HepG2 (cell line): Measurements from ENCODE around the gene DCTN2. TPM values are rescaled to one million over a fixed set of nuclear protein-coding genes. Genes with fewer than 3 reads are reported as not detected.

Source experiments
- ATAC-seq: fragments of 200-7000 bp; cut with Tn5 transposase; 3 replicates; pipeline ENCODE4 v1.9.1; 2020; ENCODE audit warnings: mild to moderate bottlenecking, moderate library complexity
- BruUV-seq: library from RNA; stranded (reverse); fragments of 400-500 nt; replicated peaks from 2 replicates; lab custom pipeline; 2021; lab: Mats Ljungman, UMichigan
- CTCF ChIA-PET: fragments of 300-600 bp; formaldehyde crosslinking; extraction: SDS; loops from one replicate; lab custom pipeline; 2021; ENCODE audit warnings: low total read pairs, inconsistent platforms, low intra/inter-chr PET ratio; lab: Yijun Ruan, JAX
- POLR2A ChIA-PET: fragments of 350-600 bp; sonication (Branson Sonifier 250); formaldehyde crosslinking; loops from one replicate; lab custom pipeline; 2020; ENCODE audit warnings: antibody characterized with exemption, inconsistent platforms; lab: Yijun Ruan, JAX
- DNase-seq: peaks from one replicate; pipeline ENCODE4 v3.0.0-alpha.2; 2015; ENCODE audit warnings: low spot score
- FAIRE-seq: peaks from 3 replicates; lab custom pipeline; 2011; peaks lifted over from hg19 to GRCh38; lab: Jason Lieb, UNC
- H2AFZ ChIP-seq: one replicate; pipeline ENCODE4 v1.6.1; 2011; ENCODE audit warnings: low read length, inconsistent platforms
- H3K27ac ChIP-seq: fragments of 300-600 bp; 3 replicates; pipeline ENCODE4 v1.8.0; 2011; ENCODE audit warnings: mixed run types, mild to moderate bottlenecking, mixed read lengths, low read length, inconsistent platforms; ENCODE audit not compliant: insufficient read depth; ENCODE audit errors: extremely low read length
- H3K27me3 ChIP-seq, 2 experiments: fragments of 200-600 bp in 1 of 2; 2 replicates in 1 of 2; 3 replicates in 1 of 2; pipeline versions ENCODE4 v1.6.0 to v1.8.0; 2011; ENCODE audit warnings: low read length in 2 of 2, mild to moderate bottlenecking in 2 of 2, moderate library complexity in 2 of 2, inconsistent platforms in 1 of 2; ENCODE audit not compliant: insufficient read depth in 2 of 2, control insufficient read depth in 1 of 2
- H3K36me3 ChIP-seq, 2 experiments: fragments of 200-600 bp in 1 of 2; replicated peaks in 1 of 2; 2 replicates in 1 of 2; 3 replicates in 1 of 2; pipeline versions ENCODE4 v1.5.1 to v1.8.0; 2011; ENCODE audit warnings: low read length in 2 of 2, inconsistent platforms in 1 of 2; ENCODE audit not compliant: insufficient read depth in 2 of 2, control insufficient read depth in 1 of 2
- H3K4me1 ChIP-seq: 2 replicates; pipeline ENCODE4 v1.5.1; 2012; ENCODE audit warnings: low read length, inconsistent platforms; ENCODE audit not compliant: insufficient read depth
- H3K4me2 ChIP-seq: 2 replicates; pipeline ENCODE4 v1.6.0; 2011; ENCODE audit warnings: low read depth, low read length, inconsistent platforms
- H3K4me3 ChIP-seq, 3 experiments: fragments of 200-600 bp in 1 of 3; sonication (generic), shearing (Covaris generic) in 1 of 3; replicated peaks in 1 of 3; 2 replicates each; pipeline ENCODE4 v1.5.1; 2011 to 2016; ENCODE audit warnings: low read length in 3 of 3, inconsistent platforms in 2 of 3, low read depth in 2 of 3, mild to moderate bottlenecking in 2 of 3, control low read depth in 1 of 3, mixed read lengths in 1 of 3; ENCODE audit not compliant: insufficient read depth in 1 of 3
- H3K79me2 ChIP-seq: one replicate; pipeline ENCODE4 v1.6.1; 2011; ENCODE audit warnings: low read length, inconsistent platforms; ENCODE audit not compliant: insufficient read depth
- H3K9ac ChIP-seq: 2 replicates; pipeline ENCODE4 v1.6.0; 2011; ENCODE audit warnings: mild to moderate bottlenecking, low read depth, low read length, inconsistent platforms; ENCODE audit not compliant: insufficient read depth
- H3K9me3 ChIP-seq: 2 replicates; pipeline ENCODE4 v1.5.1; 2012; ENCODE audit warnings: mild to moderate bottlenecking, low read length
- H4K20me1 ChIP-seq: 2 replicates; pipeline ENCODE4 v1.6.0; 2011; ENCODE audit warnings: inconsistent platforms, mild to moderate bottlenecking, low read length, moderate library complexity; ENCODE audit not compliant: insufficient read depth
- BHLHE40 ChIP-seq: IDR thresholded peaks from 2 replicates; pipeline ENCODE4 v1.6.1; 2011; ENCODE audit warnings: low read length, improper control_type of control experiment
- HDAC2 ChIP-seq: sonication (generic); formaldehyde crosslinking; IDR thresholded peaks from 2 replicates; pipeline ENCODE4 v1.4.0; 2020; ENCODE audit warnings: missing genetic modification reagents
- HDAC6 ChIP-seq: fragments of 200-600 bp; sonication (generic); IDR thresholded peaks from 2 replicates; pipeline ENCODE4 v1.7.0; 2017; ENCODE audit warnings: mild to moderate bottlenecking, antibody characterized with exemption, low read length, low read depth
- HIC2 ChIP-seq: sonication (generic); formaldehyde crosslinking; IDR thresholded peaks from 2 replicates; pipeline ENCODE4 v1.9.0; 2022; ENCODE audit warnings: low read depth, missing genetic modification reagents
- HINFP ChIP-seq: sonication (generic); formaldehyde crosslinking; IDR thresholded peaks from 2 replicates; pipeline ENCODE4 v1.4.0; 2020; ENCODE audit warnings: low read depth, mild to moderate bottlenecking, missing genetic modification reagents
- HNF4A ChIP-seq: sonication (generic); formaldehyde crosslinking; IDR thresholded peaks from 2 replicates; pipeline ENCODE4 v1.4.0; 2020; ENCODE audit warnings: missing genetic modification reagents
- HNRNPL ChIP-seq: fragments of 200-400 bp; formaldehyde crosslinking; IDR thresholded peaks from 2 replicates; pipeline ENCODE4 v1.6.1; 2017; ENCODE audit warnings: mild to moderate bottlenecking, low read depth, low read length
- MATR3 ChIP-seq: sonication (generic); formaldehyde crosslinking; IDR thresholded peaks from 2 replicates; pipeline ENCODE4 v1.4.0; 2020; ENCODE audit warnings: missing genetic modification reagents
- NFATC3 ChIP-seq: sonication (generic); formaldehyde crosslinking; IDR thresholded peaks from 2 replicates; pipeline ENCODE4 v1.5.1; 2020; ENCODE audit warnings: mild to moderate bottlenecking, missing genetic modification reagents
- PBX2 ChIP-seq: IDR thresholded peaks from 2 replicates; pipeline ENCODE4 v1.6.1; 2016; ENCODE audit warnings: control low read depth
- SSRP1 ChIP-seq: IDR thresholded peaks from 2 replicates; pipeline ENCODE4 v1.6.1; 2016; ENCODE audit warnings: control low read depth
- TIGD3 ChIP-seq: sonication (generic); formaldehyde crosslinking; IDR thresholded peaks from 2 replicates; pipeline ENCODE4 v1.5.1; 2020; ENCODE audit warnings: mild to moderate bottlenecking, missing genetic modification reagents, borderline replicate concordance
- ZNF263 ChIP-seq: sonication (generic); formaldehyde crosslinking; IDR thresholded peaks from 2 replicates; pipeline ENCODE4 v1.4.0; 2020; ENCODE audit warnings: missing genetic modification reagents
- ZNF331 ChIP-seq: sonication (generic); formaldehyde crosslinking; IDR thresholded peaks from 2 replicates; pipeline ENCODE4 v1.4.0; 2020; ENCODE audit warnings: missing genetic modification reagents
- ZNF510 ChIP-seq: sonication (generic); formaldehyde crosslinking; IDR thresholded peaks from 2 replicates; pipeline ENCODE4 v1.4.0; 2020; ENCODE audit warnings: low read depth, mild to moderate bottlenecking, missing genetic modification reagents
- ZNF761 ChIP-seq: sonication (generic); formaldehyde crosslinking; conservative IDR thresholded peaks from 2 replicates; pipeline ENCODE4 v1.4.0; 2020; ENCODE audit warnings: mild to moderate bottlenecking, missing genetic modification reagents
- WGBS: methylation state at CpG from one replicate; pipeline ENCODE4 v1.1.6; 2017; ENCODE audit warnings: low lambda C conversion rate; 5-methylcytosine and 5-hydroxymethylcytosine counted together
- in situ Hi-C: cut with HindIII; loops from 2 replicates; pipeline ENCODE4 v1.10.0; 2017; ENCODE audit warnings: low pct_unique_long_range_greater_than_20kb; ENCODE audit not compliant: extremely low pct_ligation_motif_present
- intact Hi-C: fragments of 100-400 bp; cut with micrococcal nuclease; formaldehyde crosslinking; loops from one replicate; pipeline ENCODE4 v1.10.0; 2022; ENCODE audit not compliant: unreplicated experiment
- polyA plus RNA-seq, 8 experiments: library from polyadenylated mRNA; depleted of rRNA in 3 of 8; stranded (reverse) in 7 of 8; unstranded in 1 of 8; fragments of >200 nt; fragmentation: Illumina TruSeq in 4 of 8; extraction: Trizol in 4 of 8; gene quantifications; 2 replicates each; pipeline versions ENCODE4 v1.2.1 to v1.2.3, GENCODE V29; 2011 to 2016; ENCODE audit warnings: low read depth in 4 of 8, missing spikeins in 1 of 8, mixed read lengths in 1 of 8; ENCODE audit not compliant: insufficient read depth in 1 of 8
- total RNA-seq, 5 experiments: library from RNA; depleted of rRNA; stranded (reverse); fragments of >200 nt; fragmentation: Illumina TruSeq; extraction: Trizol; gene quantifications; 2 replicates each; pipeline ENCODE4 v1.2.3, GENCODE V29; 2016; ENCODE audit warnings: low read depth in 1 of 5
- TF ChIP-seq, protein P1 (sequence below): IDR thresholded peaks from 2 replicates; pipeline ENCODE4 v1.6.1; 2016

DCTN2 gene
- total and polyA plus RNA-seq, 2 of the 13 experiments (the other 11 are each of a cell fraction or from before 2014, with no cell fraction given): 72.0 to 77.4 TPM

DNA sequence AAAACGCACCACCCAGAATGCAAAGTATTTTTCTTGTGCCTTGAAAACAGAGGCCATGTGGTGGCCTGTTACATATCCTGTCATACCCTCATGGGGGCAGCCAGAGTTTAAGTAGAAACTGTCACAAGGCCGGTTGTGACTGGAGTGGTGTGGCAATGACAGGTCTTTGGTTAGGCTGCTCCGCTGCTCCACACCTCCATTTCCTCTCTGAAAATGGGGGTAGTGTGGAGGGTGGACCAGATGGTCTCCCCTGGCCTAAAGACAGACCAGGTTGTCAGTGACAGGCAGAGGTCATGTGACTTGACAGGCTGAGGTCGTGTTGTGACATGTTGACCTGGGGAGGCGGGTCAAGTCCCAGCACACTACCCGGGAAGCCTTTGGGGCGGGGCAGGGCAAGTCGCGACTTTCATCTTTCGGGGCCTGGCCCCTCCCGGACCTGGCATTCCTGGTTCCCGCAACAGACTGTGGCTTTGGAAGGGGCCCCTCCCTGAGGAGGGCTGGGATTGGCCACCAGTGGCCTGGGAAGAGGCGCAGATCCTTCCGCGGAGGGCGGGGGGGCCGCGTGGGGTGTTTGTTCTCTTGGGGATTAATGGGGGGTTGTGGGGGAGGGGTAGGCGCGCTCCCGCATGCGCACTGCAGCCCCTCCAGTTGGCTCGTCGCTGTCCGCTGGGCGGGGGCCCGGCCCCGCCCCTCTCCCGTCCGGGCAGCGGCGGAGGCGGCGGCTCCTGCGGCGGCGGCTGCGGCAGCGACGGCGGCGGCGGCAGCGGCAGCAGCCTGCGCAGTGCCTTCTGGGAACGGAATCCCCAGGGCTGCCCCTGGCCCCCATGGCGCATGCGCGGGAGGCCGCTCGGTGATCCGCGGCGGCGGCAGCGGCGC is 24.7 kb downstream of the DCTN2 start, which contains the start of gene MBD6:
Gene MBD6, plus strand, starts transcription at position 814 of the 876 bp plus-strand sequence. CDS start 1,480 bp downstream, outside the sequence.
- Histone ChIP-seq H3K4me2 (peak within 1 kb of the TSS; percentile 93), H3K36me3 (peaks cover 16 to 33% of the 10 kb centered on the region in 2 experiments), H3K4me3 (peak within 1 kb of the TSS; percentile 89 to 93 (median 89)), H3K27ac (peak within 1 kb of the TSS; percentile 86), H3K4me1 (peaks cover 48% of the 10 kb centered on the region), H3K9me3 (no peaks in the 10 kb centered on the region), H2AFZ (no peak within 1 kb of the TSS), H4K20me1 (peaks cover 27% of the 10 kb centered on the region), H3K27me3 (no peaks in the 10 kb centered on the region; a peak in 1 of 5 replicates), H3K9ac (peak within 1 kb of the TSS; percentile 92), H3K79me2 (peaks cover 39% of the 10 kb centered on the region)
- in situ Hi-C loops (no loop called here), intact Hi-C loops (loop anchor here (1.0 to 5.0 kb wide), 2 partner anchors 25 to 100 kb away; partner anchors contain the start of gene DCTN2)
- ATAC-seq (peak; percentile 32), DNase-seq (peak; percentile 89), FAIRE-seq (peak; percentile 86)
- 1% methylated on average over 3 of the region's 57 CpGs for WGBS
- CTCF ChIA-PET: no interaction called here
- BruUV-seq: no TSS peak
- POLR2A ChIA-PET: interaction anchor here (3.0 kb wide), 1 partner anchor 54 kb away, joined by 21 read pairs; no protein-coding TSS in a partner anchor
- no peak for TF ChIP-seq HIC2 (CRISPR knock-in tag)
- TF ChIP-seq, protein P1, sequence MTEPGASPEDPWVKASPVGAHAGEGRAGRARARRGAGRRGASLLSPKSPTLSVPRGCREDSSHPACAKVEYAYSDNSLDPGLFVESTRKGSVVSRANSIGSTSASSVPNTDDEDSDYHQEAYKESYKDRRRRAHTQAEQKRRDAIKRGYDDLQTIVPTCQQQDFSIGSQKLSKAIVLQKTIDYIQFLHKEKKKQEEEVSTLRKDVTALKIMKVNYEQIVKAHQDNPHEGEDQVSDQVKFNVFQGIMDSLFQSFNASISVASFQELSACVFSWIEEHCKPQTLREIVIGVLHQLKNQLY (CRISPR knock-in tag): no peak
- 0 out of 2 replicates have a peak, but pooled peaks have one; percentile 63 for TF ChIP-seq HINFP (CRISPR knock-in tag)
- 0 out of 2 replicates have a peak, but pooled peaks have one; percentile 30 for TF ChIP-seq SSRP1
- TF ChIP-seq ZNF331 (CRISPR knock-in tag): no peak
- 0 out of 2 replicates have a peak, but pooled peaks have one; percentile 6 for TF ChIP-seq ZNF263 (CRISPR knock-in tag)
- TF ChIP-seq NFATC3 (CRISPR knock-in tag): no peak
- no peak for TF ChIP-seq TIGD3 (CRISPR knock-in tag)
- TF ChIP-seq HNRNPL: no peak
- peak; percentile 45; the same call in 1 of the 2 replicates for TF ChIP-seq HNF4A (CRISPR knock-in tag)
- no peak for TF ChIP-seq MATR3 (CRISPR knock-in tag)
- 0 out of 2 replicates have a peak, but pooled peaks have one; percentile 10 for TF ChIP-seq HDAC2 (CRISPR knock-in tag)
- 0 out of 2 replicates have a peak, but pooled peaks have one; percentile 41 for TF ChIP-seq ZNF761 (CRISPR knock-in tag)
- TF ChIP-seq ZNF510 (CRISPR knock-in tag): peak; percentile 66; the same call in 1 of the 2 replicates
- TF ChIP-seq BHLHE40: peak; percentile 83
- TF ChIP-seq PBX2 (CRISPR knock-in tag): peak; percentile 60; the same call in 1 of the 2 replicates
- TF ChIP-seq HDAC6: no peak
